ENCODE measurements around the gene EXT2.

DNA sequence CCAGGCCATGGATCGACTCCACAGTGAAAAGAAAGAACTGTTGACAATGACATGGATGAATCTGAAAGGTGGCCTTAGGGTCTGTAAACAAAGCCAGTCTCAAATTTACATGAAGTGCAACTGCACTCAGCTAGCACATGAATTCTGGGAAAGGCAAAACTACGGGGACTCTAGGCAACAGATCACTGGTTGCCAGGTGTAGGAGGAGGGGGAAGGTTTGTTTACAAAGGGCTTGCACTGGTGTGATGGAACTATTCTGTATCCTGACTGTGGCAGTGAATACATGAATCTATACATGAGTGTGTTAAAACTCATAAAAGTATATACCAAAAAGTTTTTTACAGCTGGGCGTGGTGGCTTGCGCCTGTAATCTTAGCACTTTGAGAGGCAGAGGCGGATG, 187.1 kb downstream of the EXT2 start:
- TF ChIP-seq, protein P1, sequence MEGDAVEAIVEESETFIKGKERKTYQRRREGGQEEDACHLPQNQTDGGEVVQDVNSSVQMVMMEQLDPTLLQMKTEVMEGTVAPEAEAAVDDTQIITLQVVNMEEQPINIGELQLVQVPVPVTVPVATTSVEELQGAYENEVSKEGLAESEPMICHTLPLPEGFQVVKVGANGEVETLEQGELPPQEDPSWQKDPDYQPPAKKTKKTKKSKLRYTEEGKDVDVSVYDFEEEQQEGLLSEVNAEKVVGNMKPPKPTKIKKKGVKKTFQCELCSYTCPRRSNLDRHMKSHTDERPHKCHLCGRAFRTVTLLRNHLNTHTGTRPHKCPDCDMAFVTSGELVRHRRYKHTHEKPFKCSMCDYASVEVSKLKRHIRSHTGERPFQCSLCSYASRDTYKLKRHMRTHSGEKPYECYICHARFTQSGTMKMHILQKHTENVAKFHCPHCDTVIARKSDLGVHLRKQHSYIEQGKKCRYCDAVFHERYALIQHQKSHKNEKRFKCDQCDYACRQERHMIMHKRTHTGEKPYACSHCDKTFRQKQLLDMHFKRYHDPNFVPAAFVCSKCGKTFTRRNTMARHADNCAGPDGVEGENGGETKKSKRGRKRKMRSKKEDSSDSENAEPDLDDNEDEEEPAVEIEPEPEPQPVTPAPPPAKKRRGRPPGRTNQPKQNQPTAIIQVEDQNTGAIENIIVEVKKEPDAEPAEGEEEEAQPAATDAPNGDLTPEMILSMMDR (IDR thresholded peaks at IDR 0.05): no peak
- no peak for TF ChIP-seq POLR2AphosphoS5 (IDR thresholded peaks at IDR 0.05)
